IMR-90 (cell line): ENCODE measurements around the gene KRT3.

Source experiments
- CEBPB ChIP-seq: IDR thresholded peaks from 2 replicates; pipeline ENCODE4 v1.6.1; 2012; ENCODE audit warnings: low read depth, low read length, improper control_type of control experiment
- CHD1 ChIP-seq: IDR thresholded peaks from 2 replicates; pipeline ENCODE4 v1.6.1; 2012; ENCODE audit warnings: low read depth, low read length, improper control_type of control experiment
- MAZ ChIP-seq: IDR thresholded peaks from 2 replicates; pipeline ENCODE4 v1.6.1; 2012; ENCODE audit warnings: low read depth, mild to moderate bottlenecking, low read length, improper control_type of control experiment, moderate library complexity, borderline replicate concordance
- MXI1 ChIP-seq: IDR thresholded peaks from 2 replicates; pipeline ENCODE4 v1.6.1; 2012; ENCODE audit warnings: low read depth, mild to moderate bottlenecking, low read length, moderate library complexity, borderline replicate concordance
- NFE2L2 ChIP-seq: fragments of 150-350 bp; IDR thresholded peaks from 2 replicates; pipeline ENCODE4 v1.6.1; 2016; ENCODE audit warnings: low read depth, mild to moderate bottlenecking, low read length
- POLR2A ChIP-seq: IDR thresholded peaks from 2 replicates; pipeline ENCODE4 v1.6.1; 2012; ENCODE audit warnings: mild to moderate bottlenecking, low read depth, low read length
- RCOR1 ChIP-seq: IDR thresholded peaks from 2 replicates; pipeline ENCODE4 v1.6.1; 2012; ENCODE audit warnings: mild to moderate bottlenecking, low read length, improper control_type of control experiment; ENCODE audit not compliant: insufficient replicate concordance
- TF ChIP-seq, protein P1 (sequence below): conservative IDR thresholded peaks from 2 replicates; pipeline ENCODE4 v1.5.1; 2012; ENCODE audit warnings: mild to moderate bottlenecking, low read depth, low read length, improper control_type of control experiment
- TF ChIP-seq, protein P2 (sequence below): fragments of 150-350 bp; IDR thresholded peaks from 2 replicates; pipeline ENCODE4 v1.6.1; 2017; ENCODE audit warnings: mild to moderate bottlenecking, antibody characterized with exemption, low read length, low read depth

DNA sequence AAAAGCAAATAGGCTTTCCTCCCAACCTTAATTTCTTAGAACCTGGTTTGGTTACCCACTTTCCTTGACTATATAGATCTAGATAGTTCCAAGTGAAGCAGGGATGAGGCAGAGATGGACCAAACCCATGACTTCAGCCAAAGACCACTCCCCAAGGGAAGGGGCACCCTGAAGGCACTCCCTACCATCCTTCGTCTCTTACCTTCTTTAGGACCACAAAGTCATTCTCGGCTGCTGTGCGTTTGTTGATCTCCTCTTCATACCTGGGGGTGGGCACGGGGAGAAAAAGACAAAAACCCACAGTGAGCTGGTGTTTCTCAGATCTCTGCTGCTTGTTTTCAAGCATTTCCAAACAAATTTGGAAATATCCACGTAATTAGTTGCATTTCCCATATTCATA is 14.6 kb upstream of the KRT3 start:
- TF ChIP-seq, protein P1, sequence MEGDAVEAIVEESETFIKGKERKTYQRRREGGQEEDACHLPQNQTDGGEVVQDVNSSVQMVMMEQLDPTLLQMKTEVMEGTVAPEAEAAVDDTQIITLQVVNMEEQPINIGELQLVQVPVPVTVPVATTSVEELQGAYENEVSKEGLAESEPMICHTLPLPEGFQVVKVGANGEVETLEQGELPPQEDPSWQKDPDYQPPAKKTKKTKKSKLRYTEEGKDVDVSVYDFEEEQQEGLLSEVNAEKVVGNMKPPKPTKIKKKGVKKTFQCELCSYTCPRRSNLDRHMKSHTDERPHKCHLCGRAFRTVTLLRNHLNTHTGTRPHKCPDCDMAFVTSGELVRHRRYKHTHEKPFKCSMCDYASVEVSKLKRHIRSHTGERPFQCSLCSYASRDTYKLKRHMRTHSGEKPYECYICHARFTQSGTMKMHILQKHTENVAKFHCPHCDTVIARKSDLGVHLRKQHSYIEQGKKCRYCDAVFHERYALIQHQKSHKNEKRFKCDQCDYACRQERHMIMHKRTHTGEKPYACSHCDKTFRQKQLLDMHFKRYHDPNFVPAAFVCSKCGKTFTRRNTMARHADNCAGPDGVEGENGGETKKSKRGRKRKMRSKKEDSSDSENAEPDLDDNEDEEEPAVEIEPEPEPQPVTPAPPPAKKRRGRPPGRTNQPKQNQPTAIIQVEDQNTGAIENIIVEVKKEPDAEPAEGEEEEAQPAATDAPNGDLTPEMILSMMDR, result no peak
- TF ChIP-seq MXI1, result no peak
- no peak for TF ChIP-seq CHD1
- no peak for TF ChIP-seq MAZ
- no peak for TF ChIP-seq POLR2A
- TF ChIP-seq, protein P2, sequence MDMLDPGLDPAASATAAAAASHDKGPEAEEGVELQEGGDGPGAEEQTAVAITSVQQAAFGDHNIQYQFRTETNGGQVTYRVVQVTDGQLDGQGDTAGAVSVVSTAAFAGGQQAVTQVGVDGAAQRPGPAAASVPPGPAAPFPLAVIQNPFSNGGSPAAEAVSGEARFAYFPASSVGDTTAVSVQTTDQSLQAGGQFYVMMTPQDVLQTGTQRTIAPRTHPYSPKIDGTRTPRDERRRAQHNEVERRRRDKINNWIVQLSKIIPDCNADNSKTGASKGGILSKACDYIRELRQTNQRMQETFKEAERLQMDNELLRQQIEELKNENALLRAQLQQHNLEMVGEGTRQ, result no peak
- no peak for TF ChIP-seq NFE2L2
- TF ChIP-seq CEBPB, result no peak
- no peak for TF ChIP-seq RCOR1
